ENCODE measurements around the gene HLA-DQB2.

GRCh38 chr6:32763421-32763820, at the start of gene HLA-DQB2:
- no peak for TF ChIP-seq CTCF (IDR thresholded peaks at IDR 0.05)
- TF ChIP-seq ZFX (IDR thresholded peaks at IDR 0.05; ENCODE audit: borderline replicate concordance) = no peak
